ENCODE measurements around the gene GPA33. TPM values are rescaled to one million over a fixed set of nuclear protein-coding genes. Genes with fewer than 3 reads are reported as not detected.

Gene GPA33
- total and polyA plus RNA-seq, 10 of the 15 experiments (the other 5 are each of a cell fraction or from before 2014, with no cell fraction given) = 0.09 to 0.27 (median 0.21) TPM; not detected in 1

DNA sequence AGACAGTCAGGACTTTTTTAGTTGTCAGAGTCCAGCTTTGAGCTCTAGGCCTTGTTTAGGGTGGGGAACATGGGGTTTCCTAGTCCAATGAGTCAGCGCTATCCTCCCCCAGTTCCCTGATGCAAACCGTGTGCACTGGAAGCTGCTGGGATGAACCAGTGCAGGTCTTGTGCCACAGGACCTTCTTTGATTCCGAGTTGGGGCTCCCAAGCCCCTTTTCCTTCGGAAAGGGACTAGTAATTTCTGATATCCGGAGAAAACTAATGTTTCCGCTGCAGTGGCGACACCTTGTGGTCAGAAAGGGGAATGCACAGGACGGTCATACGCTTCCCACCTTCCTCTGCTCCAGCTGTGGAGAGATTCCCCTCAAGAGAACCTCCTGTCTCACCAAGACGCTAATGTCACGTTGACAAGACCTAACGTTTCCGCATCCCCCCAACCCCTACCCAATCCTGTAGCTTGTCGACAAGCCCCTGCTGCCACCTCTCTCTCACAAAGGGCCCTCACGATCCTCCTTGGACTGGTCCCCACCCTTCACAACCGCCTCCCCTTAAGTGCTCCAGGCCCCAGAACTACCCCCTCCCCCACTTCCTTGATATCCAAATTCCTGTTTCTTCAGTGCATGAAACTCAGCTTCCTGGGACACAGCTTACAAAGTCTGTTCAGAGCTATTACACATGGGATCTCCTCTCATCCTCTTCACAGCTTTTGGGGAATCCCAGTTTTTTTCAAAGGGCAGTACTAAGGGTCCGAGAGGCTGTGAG, 30.9 kb downstream of the GPA33 start (continued):
- TF ChIP-seq, protein P1, sequence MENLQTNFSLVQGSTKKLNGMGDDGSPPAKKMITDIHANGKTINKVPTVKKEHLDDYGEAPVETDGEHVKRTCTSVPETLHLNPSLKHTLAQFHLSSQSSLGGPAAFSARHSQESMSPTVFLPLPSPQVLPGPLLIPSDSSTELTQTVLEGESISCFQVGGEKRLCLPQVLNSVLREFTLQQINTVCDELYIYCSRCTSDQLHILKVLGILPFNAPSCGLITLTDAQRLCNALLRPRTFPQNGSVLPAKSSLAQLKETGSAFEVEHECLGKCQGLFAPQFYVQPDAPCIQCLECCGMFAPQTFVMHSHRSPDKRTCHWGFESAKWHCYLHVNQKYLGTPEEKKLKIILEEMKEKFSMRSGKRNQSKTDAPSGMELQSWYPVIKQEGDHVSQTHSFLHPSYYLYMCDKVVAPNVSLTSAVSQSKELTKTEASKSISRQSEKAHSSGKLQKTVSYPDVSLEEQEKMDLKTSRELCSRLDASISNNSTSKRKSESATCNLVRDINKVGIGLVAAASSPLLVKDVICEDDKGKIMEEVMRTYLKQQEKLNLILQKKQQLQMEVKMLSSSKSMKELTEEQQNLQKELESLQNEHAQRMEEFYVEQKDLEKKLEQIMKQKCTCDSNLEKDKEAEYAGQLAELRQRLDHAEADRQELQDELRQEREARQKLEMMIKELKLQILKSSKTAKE (IDR thresholded peaks at IDR 0.05; ENCODE audit: low read depth, poor library complexity, severe bottlenecking) = no peak
- TF ChIP-seq IRF4 (IDR thresholded peaks at IDR 0.05; ENCODE audit: low read depth, low read length) (no peak), TCF12 (IDR thresholded peaks at IDR 0.05; ENCODE audit: low read depth, low read length) (no peak), PML (IDR thresholded peaks at IDR 0.05; ENCODE audit: low read length) (no peak), NR2F1 (conservative IDR thresholded peaks at IDR 0.05) (no peak), KLF5 (IDR thresholded peaks at IDR 0.05; ENCODE audit: partially characterized antibody) (no peak), FOXM1 (IDR thresholded peaks at IDR 0.05; ENCODE audit: low read depth, low read length) (no peak), POLR2AphosphoS5 (IDR thresholded peaks at IDR 0.05; ENCODE audit: low read length) (no peak), RFX5 (IDR thresholded peaks at IDR 0.05; ENCODE audit: low read depth, low read length) (no peak), BCL11A (IDR thresholded peaks at IDR 0.05; ENCODE audit: low read depth, low read length) (no peak)
- TF ChIP-seq, protein P2, sequence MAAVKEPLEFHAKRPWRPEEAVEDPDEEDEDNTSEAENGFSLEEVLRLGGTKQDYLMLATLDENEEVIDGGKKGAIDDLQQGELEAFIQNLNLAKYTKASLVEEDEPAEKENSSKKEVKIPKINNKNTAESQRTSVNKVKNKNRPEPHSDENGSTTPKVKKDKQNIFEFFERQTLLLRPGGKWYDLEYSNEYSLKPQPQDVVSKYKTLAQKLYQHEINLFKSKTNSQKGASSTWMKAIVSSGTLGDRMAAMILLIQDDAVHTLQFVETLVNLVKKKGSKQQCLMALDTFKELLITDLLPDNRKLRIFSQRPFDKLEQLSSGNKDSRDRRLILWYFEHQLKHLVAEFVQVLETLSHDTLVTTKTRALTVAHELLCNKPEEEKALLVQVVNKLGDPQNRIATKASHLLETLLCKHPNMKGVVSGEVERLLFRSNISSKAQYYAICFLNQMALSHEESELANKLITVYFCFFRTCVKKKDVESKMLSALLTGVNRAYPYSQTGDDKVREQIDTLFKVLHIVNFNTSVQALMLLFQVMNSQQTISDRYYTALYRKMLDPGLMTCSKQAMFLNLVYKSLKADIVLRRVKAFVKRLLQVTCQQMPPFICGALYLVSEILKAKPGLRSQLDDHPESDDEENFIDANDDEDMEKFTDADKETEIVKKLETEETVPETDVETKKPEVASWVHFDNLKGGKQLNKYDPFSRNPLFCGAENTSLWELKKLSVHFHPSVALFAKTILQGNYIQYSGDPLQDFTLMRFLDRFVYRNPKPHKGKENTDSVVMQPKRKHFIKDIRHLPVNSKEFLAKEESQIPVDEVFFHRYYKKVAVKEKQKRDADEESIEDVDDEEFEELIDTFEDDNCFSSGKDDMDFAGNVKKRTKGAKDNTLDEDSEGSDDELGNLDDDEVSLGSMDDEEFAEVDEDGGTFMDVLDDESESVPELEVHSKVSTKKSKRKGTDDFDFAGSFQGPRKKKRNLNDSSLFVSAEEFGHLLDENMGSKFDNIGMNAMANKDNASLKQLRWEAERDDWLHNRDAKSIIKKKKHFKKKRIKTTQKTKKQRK (IDR thresholded peaks at IDR 0.05; ENCODE audit: low read depth, low read length) = no peak
- TF ChIP-seq, protein P3, sequence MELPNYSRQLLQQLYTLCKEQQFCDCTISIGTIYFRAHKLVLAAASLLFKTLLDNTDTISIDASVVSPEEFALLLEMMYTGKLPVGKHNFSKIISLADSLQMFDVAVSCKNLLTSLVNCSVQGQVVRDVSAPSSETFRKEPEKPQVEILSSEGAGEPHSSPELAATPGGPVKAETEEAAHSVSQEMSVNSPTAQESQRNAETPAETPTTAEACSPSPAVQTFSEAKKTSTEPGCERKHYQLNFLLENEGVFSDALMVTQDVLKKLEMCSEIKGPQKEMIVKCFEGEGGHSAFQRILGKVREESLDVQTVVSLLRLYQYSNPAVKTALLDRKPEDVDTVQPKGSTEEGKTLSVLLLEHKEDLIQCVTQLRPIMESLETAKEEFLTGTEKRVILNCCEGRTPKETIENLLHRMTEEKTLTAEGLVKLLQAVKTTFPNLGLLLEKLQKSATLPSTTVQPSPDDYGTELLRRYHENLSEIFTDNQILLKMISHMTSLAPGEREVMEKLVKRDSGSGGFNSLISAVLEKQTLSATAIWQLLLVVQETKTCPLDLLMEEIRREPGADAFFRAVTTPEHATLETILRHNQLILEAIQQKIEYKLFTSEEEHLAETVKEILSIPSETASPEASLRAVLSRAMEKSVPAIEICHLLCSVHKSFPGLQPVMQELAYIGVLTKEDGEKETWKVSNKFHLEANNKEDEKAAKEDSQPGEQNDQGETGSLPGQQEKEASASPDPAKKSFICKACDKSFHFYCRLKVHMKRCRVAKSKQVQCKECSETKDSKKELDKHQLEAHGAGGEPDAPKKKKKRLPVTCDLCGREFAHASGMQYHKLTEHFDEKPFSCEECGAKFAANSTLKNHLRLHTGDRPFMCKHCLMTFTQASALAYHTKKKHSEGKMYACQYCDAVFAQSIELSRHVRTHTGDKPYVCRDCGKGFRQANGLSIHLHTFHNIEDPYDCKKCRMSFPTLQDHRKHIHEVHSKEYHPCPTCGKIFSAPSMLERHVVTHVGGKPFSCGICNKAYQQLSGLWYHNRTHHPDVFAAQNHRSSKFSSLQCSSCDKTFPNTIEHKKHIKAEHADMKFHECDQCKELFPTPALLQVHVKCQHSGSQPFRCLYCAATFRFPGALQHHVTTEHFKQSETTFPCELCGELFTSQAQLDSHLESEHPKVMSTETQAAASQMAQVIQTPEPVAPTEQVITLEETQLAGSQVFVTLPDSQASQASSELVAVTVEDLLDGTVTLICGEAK (IDR thresholded peaks at IDR 0.05; ENCODE audit: borderline replicate concordance) = no peak
- TF ChIP-seq, protein P4, sequence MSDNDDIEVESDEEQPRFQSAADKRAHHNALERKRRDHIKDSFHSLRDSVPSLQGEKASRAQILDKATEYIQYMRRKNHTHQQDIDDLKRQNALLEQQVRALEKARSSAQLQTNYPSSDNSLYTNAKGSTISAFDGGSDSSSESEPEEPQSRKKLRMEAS (IDR thresholded peaks at IDR 0.05; ENCODE audit: low read depth, low read length) = no peak
- TF ChIP-seq, protein P5, sequence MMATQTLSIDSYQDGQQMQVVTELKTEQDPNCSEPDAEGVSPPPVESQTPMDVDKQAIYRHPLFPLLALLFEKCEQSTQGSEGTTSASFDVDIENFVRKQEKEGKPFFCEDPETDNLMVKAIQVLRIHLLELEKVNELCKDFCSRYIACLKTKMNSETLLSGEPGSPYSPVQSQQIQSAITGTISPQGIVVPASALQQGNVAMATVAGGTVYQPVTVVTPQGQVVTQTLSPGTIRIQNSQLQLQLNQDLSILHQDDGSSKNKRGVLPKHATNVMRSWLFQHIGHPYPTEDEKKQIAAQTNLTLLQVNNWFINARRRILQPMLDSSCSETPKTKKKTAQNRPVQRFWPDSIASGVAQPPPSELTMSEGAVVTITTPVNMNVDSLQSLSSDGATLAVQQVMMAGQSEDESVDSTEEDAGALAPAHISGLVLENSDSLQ (IDR thresholded peaks at IDR 0.05) = no peak
- TF ChIP-seq, protein P6, sequence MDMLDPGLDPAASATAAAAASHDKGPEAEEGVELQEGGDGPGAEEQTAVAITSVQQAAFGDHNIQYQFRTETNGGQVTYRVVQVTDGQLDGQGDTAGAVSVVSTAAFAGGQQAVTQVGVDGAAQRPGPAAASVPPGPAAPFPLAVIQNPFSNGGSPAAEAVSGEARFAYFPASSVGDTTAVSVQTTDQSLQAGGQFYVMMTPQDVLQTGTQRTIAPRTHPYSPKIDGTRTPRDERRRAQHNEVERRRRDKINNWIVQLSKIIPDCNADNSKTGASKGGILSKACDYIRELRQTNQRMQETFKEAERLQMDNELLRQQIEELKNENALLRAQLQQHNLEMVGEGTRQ (IDR thresholded peaks at IDR 0.05; ENCODE audit: borderline replicate concordance, low read depth, low read length) = no peak
